Body of pancreas (tissue), 4 donors: ENCODE measurements around the gene ANKRD30B. TPM values are rescaled to one million over a fixed set of nuclear protein-coding genes. Genes with fewer than 3 reads are reported as not detected.
A peak's percentile ranks its signal among the peaks of the same experiment; 100 is the strongest.
"Not testable (repeated sequence)": the region's sequence is repeated elsewhere in the genome, so short reads cannot be mapped to it uniquely, and the experiment has no call there.

ENCODE experiments used
- ATAC-seq: fragments of 150-250 bp; one replicate; pipeline ENCODE4 v1.9.1; 2016
- DNase-seq, 4 donors: peaks; one replicate each; pipeline ENCODE4 v3.0.0-alpha.2; 2019
- H3K27ac ChIP-seq, 4 donors: fragments of 200-600 bp; sonication (generic); 1 replicate in 3 of 4; 2 replicates in 1 of 4; pipeline versions ENCODE4 v1.5.1 to v1.6.1; 2016 to 2019; ENCODE audit warnings: mild to moderate bottlenecking in 1 of 4, mixed read lengths in 1 of 4, moderate library complexity in 1 of 4
- H3K27me3 ChIP-seq, 2 donors: fragments of 200-600 bp; sonication (generic); one replicate each; pipeline ENCODE4 v1.6.0; 2016; ENCODE audit warnings: mild to moderate bottlenecking in 1 of 2
- H3K36me3 ChIP-seq, 2 donors: fragments of 200-600 bp; sonication (generic); replicated peaks in 1 of 2; 2 replicates each; pipeline ENCODE4 v1.5.1; 2016; ENCODE audit warnings: low read depth in 2 of 2; ENCODE audit not compliant: insufficient read depth in 1 of 2
- H3K4me1 ChIP-seq: fragments of 200-600 bp; sonication (generic); one replicate; pipeline ENCODE4 v1.6.0; 2016
- H3K4me3 ChIP-seq, 2 donors: fragments of 200-600 bp; sonication (generic); 1 replicate in 1 of 2; 2 replicates in 1 of 2; pipeline ENCODE4 v1.5.1; 2016 to 2019
- H3K9me3 ChIP-seq, 3 donors: fragments of 200-600 bp; sonication (generic); 1 replicate in 2 of 3; 2 replicates in 1 of 3; pipeline ENCODE4 v1.5.1; 2016
- CTCF ChIP-seq, 7 experiments: fragments of 450-650 bp in 4 of 7; fragments of 200-600 bp in 3 of 7; sonication (generic) in 3 of 7; IDR thresholded peaks; one replicate each; pipeline ENCODE4 v1.5.1; 2016 to 2019; ENCODE audit warnings: antibody characterized with exemption in 7 of 7
- POLR2A ChIP-seq, 3 donors: fragments of 450-650 bp; IDR thresholded peaks; one replicate each; pipeline ENCODE4 v1.6.1; 2016; ENCODE audit warnings: antibody characterized with exemption in 3 of 3, mild to moderate bottlenecking in 2 of 3
- WGBS, 2 donors: methylation state at CpG; one replicate each; pipeline ENCODE4 v1.1.5; 2017; 5-methylcytosine and 5-hydroxymethylcytosine counted together
- intact Hi-C: fragments of 100-400 bp; cut with DNase I; formaldehyde crosslinking; loops from one replicate; pipeline ENCODE4 v1.15.1; 2023
- total RNA-seq, 2 donors: library from RNA; depleted of rRNA; stranded (reverse); fragments of >200 nt; gene quantifications; one replicate each; pipeline ENCODE4 v1.1.0, GENCODE V29; 2016

ANKRD30B gene
- 1 to 10 TPM in 1 of 2 donors, under 1 TPM in 1; 0.26 to 5.9 TPM for total RNA-seq

DNA sequence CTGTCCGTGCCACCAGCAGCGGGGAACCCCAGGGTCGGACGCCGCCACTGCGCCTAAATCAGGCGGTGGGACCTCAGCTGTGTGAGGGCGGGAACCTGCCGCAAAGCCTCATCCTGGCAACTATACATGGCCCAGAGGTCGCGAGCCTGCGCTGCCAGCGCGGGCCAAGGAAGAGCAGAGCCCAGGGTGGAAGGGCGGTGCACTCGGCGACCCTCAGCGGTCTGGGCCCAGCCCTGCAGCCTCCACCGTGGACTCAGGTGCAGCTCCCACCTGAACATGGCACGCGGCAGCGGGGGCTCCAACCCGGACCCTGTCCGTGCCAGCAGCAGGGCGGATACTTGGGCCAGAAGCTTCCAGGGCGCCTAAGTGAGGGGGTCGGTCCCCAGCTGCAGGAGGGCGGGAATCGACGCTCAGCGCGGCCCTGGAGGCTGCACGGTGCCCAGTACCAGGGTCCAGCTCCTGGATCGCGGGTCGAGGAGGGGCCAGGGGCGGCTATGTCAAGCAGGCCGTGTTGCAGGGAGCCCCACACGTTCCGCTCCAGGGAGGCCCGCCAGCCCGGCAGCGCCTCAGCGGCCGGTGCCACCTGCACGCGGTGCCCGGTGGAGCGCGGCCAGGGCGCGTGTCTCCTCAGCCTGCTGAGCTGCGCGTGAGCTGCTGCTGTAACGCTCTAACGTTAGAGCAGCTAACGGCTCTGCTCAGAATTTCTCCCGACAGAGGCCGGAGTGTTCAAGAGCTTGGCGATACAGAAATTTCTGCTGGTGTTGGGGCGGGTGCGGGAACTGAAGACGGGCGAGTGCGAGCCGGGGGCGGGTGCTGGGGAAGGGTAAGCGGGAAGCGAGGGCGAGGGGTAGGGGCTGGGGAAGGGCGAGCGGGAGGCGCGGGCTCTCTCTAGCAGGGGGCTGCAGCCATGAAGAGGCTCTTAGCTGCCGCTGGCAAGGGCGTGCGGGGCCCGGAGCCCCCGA is at the start of gene ANKRD30B:
Gene ANKRD30B, plus strand, starts transcription at position 660 of the 962 bp plus-strand sequence. Its CDS starts 248 bp downstream, at position 908.
- DNase-seq (peak in 2 of 4 donors; percentile 18 to 55), ATAC-seq (no peak)
- intact Hi-C loops, result no loop called here
- Histone ChIP-seq H3K4me3 (no peak within 1 kb of the TSS), H3K27me3 (no peaks in the 10 kb centered on the region), H3K27ac (peak within 1 kb of the TSS in 1 of 4 donors; percentile 16), H3K9me3 (no peaks in the 10 kb centered on the region), H3K4me1 (no peaks in the 10 kb centered on the region), H3K36me3 (no peaks in the 10 kb centered on the region)
- no peak for TF ChIP-seq CTCF (IDR thresholded peaks at IDR 0.05)
- TF ChIP-seq POLR2A (IDR thresholded peaks at IDR 0.05), result no peak
- WGBS, 2 donors, result 11% methylated on average over 11 to 77 of the region's 79 CpGs

GRCh38 chr18:14701286-14702040 is 46.5 kb upstream of the ANKRD30B start:
- H3K27me3 ChIP-seq, H3K9me3 ChIP-seq, DNase-seq, intact Hi-C loops, H3K4me3 ChIP-seq, H3K36me3 ChIP-seq, H3K27ac ChIP-seq, ATAC-seq, H3K4me1 ChIP-seq: not testable (repeated sequence)
- 60 to 61% methylated on average over 7 of the region's 7 CpGs for WGBS, 2 donors

DNA sequence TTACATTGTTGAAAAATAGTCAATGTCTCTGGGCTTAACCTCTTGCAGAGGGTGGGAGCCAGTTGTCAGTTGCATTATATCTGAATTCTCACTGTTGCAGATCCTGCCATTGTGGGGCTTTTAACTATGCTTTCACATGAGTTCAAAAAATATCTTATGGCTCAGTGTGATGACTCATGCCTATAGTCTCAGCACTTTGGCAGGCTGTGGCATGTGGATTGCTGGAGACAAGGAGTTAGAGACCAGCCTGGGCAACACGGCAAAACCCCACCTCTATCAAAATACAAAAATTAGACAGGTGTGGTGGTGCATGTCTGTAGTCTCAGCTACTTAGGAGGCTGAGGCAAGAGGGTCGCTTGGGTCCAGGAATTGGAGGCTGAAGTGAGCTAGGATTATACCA is 38.2 kb upstream of the ANKRD30B start:
- ATAC-seq, H3K4me1 ChIP-seq, H3K36me3 ChIP-seq, H3K27me3 ChIP-seq, H3K27ac ChIP-seq, H3K9me3 ChIP-seq, intact Hi-C loops, H3K4me3 ChIP-seq, DNase-seq: not testable (repeated sequence)
- 50 to 81% methylated on average over 2 of the region's 2 CpGs for WGBS, 2 donors

DNA sequence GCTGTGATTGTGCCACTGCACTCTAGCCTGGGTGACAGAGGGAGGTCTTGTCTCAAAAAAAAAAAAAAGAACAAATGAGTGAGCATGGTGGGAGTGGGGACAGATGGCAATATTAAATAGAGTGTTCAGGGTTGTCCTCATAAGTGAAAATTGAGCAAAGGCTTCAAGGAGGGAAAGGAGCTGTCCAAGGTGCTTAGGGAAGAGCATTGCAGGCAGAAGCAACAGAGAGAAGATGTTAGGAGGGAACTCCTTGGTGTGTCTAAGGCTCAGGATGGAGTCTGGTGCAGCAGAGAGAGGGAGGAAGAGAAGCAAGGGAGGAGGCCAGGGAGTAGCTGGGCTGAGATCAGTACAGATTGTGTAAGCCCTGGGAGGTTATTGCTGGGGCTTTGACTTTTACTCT is 26.4 kb upstream of the ANKRD30B start:
- H3K4me1 ChIP-seq, H3K4me3 ChIP-seq, H3K36me3 ChIP-seq, H3K9me3 ChIP-seq, intact Hi-C loops, ATAC-seq, DNase-seq, H3K27ac ChIP-seq, H3K27me3 ChIP-seq: not testable (repeated sequence)

- H3K27ac ChIP-seq, H3K27me3 ChIP-seq, H3K4me3 ChIP-seq, H3K36me3 ChIP-seq, intact Hi-C loops, ATAC-seq, DNase-seq, H3K9me3 ChIP-seq, H3K4me1 ChIP-seq: not testable (repeated sequence)
- 12% methylated on average over 1 of the region's 1 CpG for WGBS, 2 donors
These were observed 8.9 kb upstream of the ANKRD30B start for GRCh38 chr18:14739056-14739455.

DNA sequence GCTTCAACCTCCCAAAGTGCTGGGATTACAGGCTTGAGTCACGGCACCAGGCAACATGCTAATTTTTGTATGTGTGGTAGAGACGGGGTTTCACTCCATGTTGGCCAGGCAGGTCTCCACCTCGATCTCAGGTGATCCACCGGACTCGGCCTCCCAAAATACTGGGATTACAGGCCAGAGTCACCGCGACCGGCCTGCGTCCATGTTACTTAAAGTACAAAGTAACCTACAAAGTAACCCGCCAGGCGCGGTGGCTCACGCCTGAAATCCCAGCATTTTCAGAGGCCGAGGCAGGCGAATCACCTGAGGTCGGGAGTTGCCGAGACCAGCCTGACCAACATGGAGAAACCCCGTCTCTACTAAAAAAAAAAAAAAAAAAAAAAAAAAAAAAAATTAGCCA is 1.1 kb upstream of the ANKRD30B start:
- no peak for DNase-seq
- intact Hi-C loops, result no loop called here

More for the DNA sequence above, 1.1 kb upstream of the ANKRD30B start:
- ATAC-seq, result no peak
- H3K36me3 ChIP-seq, result no peaks in the 10 kb centered on the region
- WGBS, 2 donors, result 91 to 93% methylated on average over 14 to 17 of the region's 18 CpGs
- no peaks in the 10 kb centered on the region for H3K27me3 ChIP-seq
- no peak overlapping the region for H3K4me3 ChIP-seq
- H3K4me1 ChIP-seq, result no peaks in the 10 kb centered on the region
- H3K9me3 ChIP-seq, result no peaks in the 10 kb centered on the region
- no peak for TF ChIP-seq POLR2A (IDR thresholded peaks at IDR 0.05)
- TF ChIP-seq CTCF (IDR thresholded peaks at IDR 0.05), result no peak
- H3K27ac ChIP-seq, result no peak overlapping the region
